OCI-LY1 (cell line): ENCODE data around the gene SH3PXD2A.
"Not testable (repeated sequence)": the region's sequence is repeated elsewhere in the genome, so short reads cannot be mapped to it uniquely, and the experiment has no call there.

Experiments
- H2AFZ ChIP-seq: fragments of 200-600 bp; sonication (generic), shearing (Covaris generic); 2 replicates; pipeline ENCODE4 v1.6.0; 2014; ENCODE audit warnings: antibody characterized with exemption, mild to moderate bottlenecking, low read length
- H3F3A ChIP-seq: fragments of 200-600 bp; sonication (generic), shearing (Covaris generic); 2 replicates; pipeline ENCODE4 v1.6.0; 2014; ENCODE audit warnings: mild to moderate bottlenecking, antibody characterized with exemption, low read length, moderate library complexity; ENCODE audit not compliant: insufficient read depth
- H3K27ac ChIP-seq: fragments of 200-600 bp; sonication (generic); 2 replicates; pipeline ENCODE4 v1.5.1; 2014; ENCODE audit warnings: low read length, mixed run types, mild to moderate bottlenecking, low read depth; ENCODE audit not compliant: poor library complexity, severe bottlenecking
- H3K27me3 ChIP-seq: fragments of 200-600 bp; sonication (generic); 2 replicates; pipeline ENCODE4 v1.6.0; 2014; ENCODE audit warnings: antibody characterized with exemption, mild to moderate bottlenecking, low read length, moderate library complexity; ENCODE audit not compliant: insufficient read depth
- H3K36me3 ChIP-seq: fragments of 200-600 bp; sonication (generic); 2 replicates; pipeline ENCODE4 v1.6.1; 2014; ENCODE audit warnings: mild to moderate bottlenecking, antibody characterized with exemption, low read length, moderate library complexity, mixed read lengths; ENCODE audit not compliant: insufficient read depth
- H3K4me1 ChIP-seq: fragments of 200-600 bp; sonication (generic); 2 replicates; pipeline ENCODE4 v1.5.1; 2014; ENCODE audit warnings: mild to moderate bottlenecking, low read length, moderate library complexity; ENCODE audit not compliant: insufficient read depth, severe bottlenecking
- H3K4me2 ChIP-seq: fragments of 200-600 bp; sonication (generic), shearing (Covaris generic); 2 replicates; pipeline ENCODE4 v1.6.1; 2014; ENCODE audit warnings: low read length
- H3K4me3 ChIP-seq: fragments of 200-600 bp; sonication (generic); 2 replicates; pipeline ENCODE4 v1.5.1; 2014; ENCODE audit warnings: low read length, low read depth, mild to moderate bottlenecking, mixed read lengths; ENCODE audit not compliant: poor library complexity, severe bottlenecking
- H3K79me2 ChIP-seq: fragments of 200-600 bp; shearing (Covaris generic); 2 replicates; pipeline ENCODE4 v1.6.1; 2016; ENCODE audit warnings: mixed run types, low read length, mixed read lengths; ENCODE audit not compliant: insufficient read depth
- H3K9ac ChIP-seq: fragments of 200-600 bp; sonication (generic), shearing (Covaris generic); 2 replicates; pipeline ENCODE4 v1.6.1; 2014; ENCODE audit warnings: mild to moderate bottlenecking, low read length, mixed read lengths
- H3K9me2 ChIP-seq: fragments of 200-600 bp; sonication (generic), shearing (Covaris generic); 2 replicates; pipeline ENCODE4 v1.6.1; 2014; ENCODE audit warnings: low read depth, mild to moderate bottlenecking, low read length, mixed read lengths
- H3K9me3 ChIP-seq: fragments of 200-600 bp; shearing (Covaris generic); 2 replicates; pipeline ENCODE4 v1.6.1; 2014; ENCODE audit warnings: low read length, mixed read lengths
- H4K20me1 ChIP-seq: fragments of 200-600 bp; sonication (generic), shearing (Covaris generic); 2 replicates; pipeline ENCODE4 v1.6.0; 2016; ENCODE audit warnings: mild to moderate bottlenecking, low read length; ENCODE audit not compliant: insufficient read depth
- CTCF ChIP-seq: fragments of 200-600 bp; sonication (generic), shearing (Covaris generic); IDR thresholded peaks from 2 replicates; pipeline ENCODE4 v1.5.1; 2017; ENCODE audit warnings: mild to moderate bottlenecking, antibody characterized with exemption, low read length, moderate library complexity, mixed read lengths
- EZH2 ChIP-seq: fragments of 200-600 bp; sonication (generic), shearing (Covaris generic); IDR thresholded peaks from 2 replicates; pipeline ENCODE4 v1.8.0; 2017; ENCODE audit warnings: borderline replicate concordance, mixed run types, mild to moderate bottlenecking, antibody characterized with exemption, low read length, moderate library complexity, mixed read lengths

SH3PXD2A gene

DNA sequence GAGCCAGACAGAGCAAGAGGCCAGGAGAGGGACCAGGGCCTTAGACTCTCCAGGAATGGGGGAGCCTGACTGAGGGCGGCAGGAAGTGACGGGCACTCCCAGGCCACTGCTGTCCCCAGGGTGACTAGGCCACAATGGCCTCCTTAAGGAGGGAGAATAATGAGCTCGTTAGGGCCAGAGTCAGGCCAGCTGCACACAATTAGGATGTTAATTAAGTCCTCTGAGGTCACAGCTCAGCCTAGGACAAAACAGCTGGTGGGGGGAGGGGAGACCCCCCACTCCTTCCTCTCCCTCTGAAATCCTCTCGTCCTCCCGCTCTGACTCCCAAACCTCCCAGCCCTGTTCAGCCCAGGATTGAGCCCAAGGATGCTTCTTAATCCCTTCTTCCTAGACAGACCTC is 218.9 kb downstream of the SH3PXD2A start:
- no peaks in the 10 kb centered on the region for H3K9me3 ChIP-seq
- no peak overlapping the region for H3K9ac ChIP-seq
- no peaks in the 10 kb centered on the region for H3K79me2 ChIP-seq
- no peaks in the 10 kb centered on the region for H3F3A ChIP-seq
- no peaks in the 10 kb centered on the region for H3K9me2 ChIP-seq
- H3K27ac ChIP-seq, result no peak overlapping the region
- TF ChIP-seq CTCF, result no peak
- TF ChIP-seq EZH2, result no peak
- no peak overlapping the region for H3K4me2 ChIP-seq
- H3K27me3 ChIP-seq, result no peaks in the 10 kb centered on the region
- H3K4me1 ChIP-seq, result no peaks in the 10 kb centered on the region
- no peak overlapping the region for H3K4me3 ChIP-seq
- no peaks in the 10 kb centered on the region for H4K20me1 ChIP-seq
- no peaks in the 10 kb centered on the region for H3K36me3 ChIP-seq
- no peak overlapping the region for H2AFZ ChIP-seq

DNA sequence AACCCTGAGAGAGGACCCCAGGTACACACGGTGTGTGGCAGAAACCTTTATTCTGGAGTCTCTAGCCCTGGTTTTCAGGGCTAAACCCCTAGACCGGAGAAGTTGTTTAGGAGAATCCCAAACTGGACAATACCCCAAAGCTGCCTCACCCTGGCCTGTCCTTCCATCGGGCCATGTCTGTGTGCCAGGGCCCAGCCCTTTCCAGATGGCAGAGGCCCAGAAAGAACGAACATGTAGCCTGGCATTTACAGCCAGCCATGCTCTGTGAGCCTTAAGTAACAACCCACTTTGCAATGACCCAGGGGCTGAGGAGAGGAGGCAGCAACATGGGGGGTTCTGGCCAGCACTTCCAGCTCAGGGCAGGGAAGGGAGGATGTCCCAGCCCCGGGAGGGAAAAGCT is 219.8 kb downstream of the SH3PXD2A start:
- Histone ChIP-seq H3K4me3 (no peak overlapping the region), H2AFZ (no peak overlapping the region), H3K9ac (no peak overlapping the region), H3K27me3 (no peaks in the 10 kb centered on the region), H3K4me2 (no peak overlapping the region), H3K36me3 (no peaks in the 10 kb centered on the region), H3F3A (no peaks in the 10 kb centered on the region), H3K79me2 (no peaks in the 10 kb centered on the region), H3K27ac (no peak overlapping the region), H3K9me2 (no peaks in the 10 kb centered on the region), H4K20me1 (no peaks in the 10 kb centered on the region), H3K4me1 (no peaks in the 10 kb centered on the region), H3K9me3 (no peaks in the 10 kb centered on the region)
- no peak for TF ChIP-seq CTCF
- no peak for TF ChIP-seq EZH2

- H3K9me3 ChIP-seq, result no peaks in the 10 kb centered on the region
- no peak overlapping the region for H3K9ac ChIP-seq
- H3K79me2 ChIP-seq, result no peaks in the 10 kb centered on the region
- H3K36me3 ChIP-seq, result no peaks in the 10 kb centered on the region
- no peak overlapping the region for H3K27ac ChIP-seq
- no peak overlapping the region for H3K4me3 ChIP-seq
- no peaks in the 10 kb centered on the region for H3F3A ChIP-seq
- H3K4me2 ChIP-seq, result no peak overlapping the region
- no peak overlapping the region for H2AFZ ChIP-seq
- no peaks in the 10 kb centered on the region for H4K20me1 ChIP-seq
- H3K27me3 ChIP-seq, result no peaks in the 10 kb centered on the region
- TF ChIP-seq EZH2 (no peak), CTCF (no peak)
- no peaks in the 10 kb centered on the region for H3K9me2 ChIP-seq
- no peaks in the 10 kb centered on the region for H3K4me1 ChIP-seq
Measured at GRCh38 chr10:103633846-103634245, 221.5 kb downstream of the SH3PXD2A start.

DNA sequence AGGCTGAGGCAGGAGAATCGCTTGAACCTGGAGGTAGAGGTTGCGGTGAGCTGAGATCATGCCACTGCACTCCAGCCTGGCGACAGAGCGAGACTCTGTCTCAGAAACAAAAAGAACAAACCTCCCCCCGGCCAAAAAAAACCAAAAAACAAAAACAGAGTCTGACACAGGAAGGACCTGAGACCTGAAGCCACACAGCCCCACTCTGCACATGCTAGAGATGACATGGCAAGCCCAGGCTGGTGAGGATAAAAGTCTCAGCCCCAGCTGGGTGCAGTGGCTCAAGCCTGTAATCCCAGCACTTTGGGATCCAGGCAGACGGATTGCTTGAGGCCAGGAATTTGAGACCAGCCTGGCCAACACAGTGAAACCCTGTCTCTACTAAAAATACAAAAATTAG is 222.5 kb downstream of the SH3PXD2A start:
- H3K4me2 ChIP-seq, H3K9me3 ChIP-seq, H3K9ac ChIP-seq, H3K27me3 ChIP-seq, H3K79me2 ChIP-seq, H3F3A ChIP-seq, H2AFZ ChIP-seq, H3K9me2 ChIP-seq, H3K4me1 ChIP-seq, H3K36me3 ChIP-seq, H3K27ac ChIP-seq, H3K4me3 ChIP-seq, H4K20me1 ChIP-seq: not testable (repeated sequence)
